Measurements from ENCODE around the gene FKBP5. TPM values are rescaled to one million over a fixed set of nuclear protein-coding genes. Genes with fewer than 3 reads are reported as not detected.
"Not testable (repeated sequence)": the region's sequence is repeated elsewhere in the genome, so short reads cannot be mapped to it uniquely, and the experiment has no call there.

The FKBP5 gene
- total RNA-seq, 1 experiment from 2014 or later = 14.3 TPM

DNA sequence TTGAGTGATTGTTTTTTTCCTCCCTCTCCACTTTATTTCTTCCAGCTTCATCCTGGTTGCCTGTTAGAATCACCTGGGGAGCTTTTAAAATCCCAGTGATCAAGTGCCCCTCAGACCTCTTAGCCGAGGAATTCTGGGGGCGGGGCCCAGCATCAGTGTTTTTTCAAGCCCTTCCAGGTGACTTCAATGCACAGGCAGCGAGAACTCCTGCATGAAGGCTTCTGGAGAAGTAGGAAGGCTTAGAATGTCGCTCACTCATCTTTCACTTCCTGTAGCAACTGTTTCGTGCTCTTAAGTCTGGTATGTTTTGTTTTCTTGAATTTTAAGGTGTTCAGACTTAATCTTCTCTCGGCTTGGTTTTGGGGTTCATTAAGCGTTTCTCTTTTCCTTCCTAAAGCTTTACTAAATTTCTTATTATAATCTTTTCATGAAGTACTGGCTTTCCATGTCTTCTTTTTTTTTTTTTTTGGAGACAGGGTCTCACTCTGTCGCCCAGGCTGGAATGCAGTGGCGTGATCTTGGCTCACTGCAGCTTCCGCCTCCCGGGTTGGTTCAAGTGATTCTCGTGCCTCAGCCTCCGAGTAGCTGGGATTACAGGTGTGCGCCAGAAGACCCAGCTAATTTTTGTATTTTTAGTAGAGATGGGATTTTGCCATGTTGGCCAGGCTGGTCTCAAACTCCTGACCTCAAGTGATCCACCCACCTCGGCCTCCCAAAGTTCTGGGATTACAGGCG, 145.1 kb downstream of the FKBP5 start:
- Mint-ChIP-seq H3K36me3 (ENCODE audit: insufficient read depth, unreplicated experiment) (no peaks in the 10 kb centered on the region), H3K9me3 (ENCODE audit: low read depth, unreplicated experiment) (no peaks in the 10 kb centered on the region), H3K27ac (ENCODE audit: unreplicated experiment) (no peak overlapping the region), H3K4me3 (ENCODE audit: low read depth, unreplicated experiment) (no peak overlapping the region), H3K4me1 (ENCODE audit: low read depth, unreplicated experiment) (no peaks in the 10 kb centered on the region), H3K27me3 (ENCODE audit: unreplicated experiment) (peaks cover 24% of the 10 kb centered on the region)
- TF ChIP-seq, protein P1, sequence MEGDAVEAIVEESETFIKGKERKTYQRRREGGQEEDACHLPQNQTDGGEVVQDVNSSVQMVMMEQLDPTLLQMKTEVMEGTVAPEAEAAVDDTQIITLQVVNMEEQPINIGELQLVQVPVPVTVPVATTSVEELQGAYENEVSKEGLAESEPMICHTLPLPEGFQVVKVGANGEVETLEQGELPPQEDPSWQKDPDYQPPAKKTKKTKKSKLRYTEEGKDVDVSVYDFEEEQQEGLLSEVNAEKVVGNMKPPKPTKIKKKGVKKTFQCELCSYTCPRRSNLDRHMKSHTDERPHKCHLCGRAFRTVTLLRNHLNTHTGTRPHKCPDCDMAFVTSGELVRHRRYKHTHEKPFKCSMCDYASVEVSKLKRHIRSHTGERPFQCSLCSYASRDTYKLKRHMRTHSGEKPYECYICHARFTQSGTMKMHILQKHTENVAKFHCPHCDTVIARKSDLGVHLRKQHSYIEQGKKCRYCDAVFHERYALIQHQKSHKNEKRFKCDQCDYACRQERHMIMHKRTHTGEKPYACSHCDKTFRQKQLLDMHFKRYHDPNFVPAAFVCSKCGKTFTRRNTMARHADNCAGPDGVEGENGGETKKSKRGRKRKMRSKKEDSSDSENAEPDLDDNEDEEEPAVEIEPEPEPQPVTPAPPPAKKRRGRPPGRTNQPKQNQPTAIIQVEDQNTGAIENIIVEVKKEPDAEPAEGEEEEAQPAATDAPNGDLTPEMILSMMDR (IDR thresholded peaks at IDR 0.05; ENCODE audit: unreplicated experiment) = no peak
- intact Hi-C loops (cut with micrococcal nuclease; ENCODE audit: unreplicated experiment) = no loop called here
- DNase-seq = no peak
- CTCF ChIA-PET = interaction anchor here (0.6 kb wide), 1 partner anchor 49 kb away, joined by 6 read pairs; no protein-coding TSS in a partner anchor
- BruUV-seq (replicated peaks) = no TSS peak

DNA sequence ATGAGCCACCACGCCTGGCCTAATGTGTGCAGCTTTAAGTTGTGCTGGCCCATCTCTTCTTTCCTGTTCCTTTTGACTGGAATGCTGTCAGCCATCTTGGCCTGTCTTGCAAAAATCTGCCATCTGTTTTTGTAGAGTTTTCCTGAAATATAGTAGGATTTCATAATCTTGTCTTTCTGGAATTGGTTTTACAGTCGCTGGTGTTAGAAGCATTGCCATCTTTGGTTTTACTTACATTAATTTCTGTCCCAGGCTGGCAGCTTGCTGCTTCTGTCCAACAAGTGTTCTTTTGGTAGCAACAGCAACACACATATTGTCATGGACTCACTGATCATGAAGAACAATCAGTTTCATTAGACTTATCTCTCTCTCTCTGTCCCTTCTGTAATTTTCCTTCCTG, 146.9 kb downstream of the FKBP5 start:
- BruUV-seq (replicated peaks) = no TSS peak
- DNase-seq = no peak
- no peaks in the 10 kb centered on the region for H3K36me3 Mint-ChIP-seq (ENCODE audit: insufficient read depth, unreplicated experiment)
- H3K9me3 Mint-ChIP-seq (ENCODE audit: low read depth, unreplicated experiment) = no peaks in the 10 kb centered on the region
- H3K4me1 Mint-ChIP-seq (ENCODE audit: low read depth, unreplicated experiment) = no peaks in the 10 kb centered on the region
- H3K27ac Mint-ChIP-seq (ENCODE audit: unreplicated experiment) = no peak overlapping the region
- intact Hi-C loops (cut with micrococcal nuclease; ENCODE audit: unreplicated experiment) = no loop called here
- H3K4me3 Mint-ChIP-seq (ENCODE audit: low read depth, unreplicated experiment) = no peak overlapping the region
- CTCF ChIA-PET = no interaction called here
- peaks cover 24% of the 10 kb centered on the region for H3K27me3 Mint-ChIP-seq (ENCODE audit: unreplicated experiment)
- TF ChIP-seq, protein P1 (IDR thresholded peaks at IDR 0.05; ENCODE audit: unreplicated experiment) = no peak

DNA sequence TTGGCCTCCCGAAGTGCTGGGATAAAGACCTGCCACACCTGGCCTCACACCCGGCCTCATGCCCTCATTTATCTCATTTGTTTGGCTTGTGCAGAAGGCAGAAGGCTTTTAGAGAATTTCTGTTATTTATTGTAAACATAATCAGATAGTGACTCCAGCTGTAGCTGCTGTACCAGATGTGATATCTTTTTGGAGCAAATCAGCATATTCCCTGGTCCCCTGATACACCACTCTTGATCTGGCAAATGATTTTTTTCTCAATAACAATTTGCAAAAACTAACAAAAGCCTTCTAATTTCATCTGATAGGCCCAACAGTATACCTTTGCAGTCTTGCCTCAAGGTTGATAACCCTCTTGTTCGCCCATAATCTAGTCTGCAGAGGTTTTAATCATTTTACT, 149.5 kb downstream of the FKBP5 start:
- no peaks in the 10 kb centered on the region for H3K9me3 Mint-ChIP-seq (ENCODE audit: low read depth, unreplicated experiment)
- H3K27ac Mint-ChIP-seq (ENCODE audit: unreplicated experiment) = no peak overlapping the region
- no peak overlapping the region for H3K4me3 Mint-ChIP-seq (ENCODE audit: low read depth, unreplicated experiment)
- intact Hi-C loops (cut with micrococcal nuclease; ENCODE audit: unreplicated experiment) = no loop called here
- TF ChIP-seq, protein P1 (IDR thresholded peaks at IDR 0.05; ENCODE audit: unreplicated experiment) = no peak
- peaks cover 18% of the 10 kb centered on the region for H3K27me3 Mint-ChIP-seq (ENCODE audit: unreplicated experiment)
- H3K4me1 Mint-ChIP-seq (ENCODE audit: low read depth, unreplicated experiment) = no peaks in the 10 kb centered on the region
- no peak for DNase-seq
- CTCF ChIA-PET = no interaction called here
- H3K36me3 Mint-ChIP-seq (ENCODE audit: insufficient read depth, unreplicated experiment) = no peaks in the 10 kb centered on the region
- BruUV-seq (replicated peaks) = no TSS peak

DNA sequence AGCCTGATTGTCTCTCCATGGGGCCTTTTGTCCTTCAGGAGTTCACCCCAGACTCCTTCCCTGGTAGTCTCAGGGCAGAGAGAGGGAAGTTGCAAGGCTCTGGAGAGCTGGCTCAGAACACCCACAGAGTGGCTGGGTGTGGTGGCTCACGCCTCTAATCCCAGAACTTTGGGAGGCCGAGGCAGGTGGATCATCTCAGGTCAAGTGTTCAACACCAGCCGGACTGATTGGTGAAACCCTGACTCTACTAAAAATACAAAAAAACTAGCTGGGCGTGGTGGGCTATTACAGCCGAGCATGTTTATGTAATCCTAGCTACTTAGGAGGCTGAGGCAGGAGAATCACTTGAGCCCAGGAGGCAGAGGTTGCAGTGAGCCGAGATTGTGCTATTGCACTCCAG, 152.9 kb downstream of the FKBP5 start:
- H3K4me3 Mint-ChIP-seq (ENCODE audit: low read depth, unreplicated experiment); intact Hi-C loops (cut with micrococcal nuclease; ENCODE audit: unreplicated experiment); CTCF ChIA-PET; H3K36me3 Mint-ChIP-seq (ENCODE audit: insufficient read depth, unreplicated experiment); H3K27ac Mint-ChIP-seq (ENCODE audit: unreplicated experiment); BruUV-seq (replicated peaks); H3K4me1 Mint-ChIP-seq (ENCODE audit: low read depth, unreplicated experiment); H3K9me3 Mint-ChIP-seq (ENCODE audit: low read depth, unreplicated experiment); DNase-seq: not testable (repeated sequence)
- peaks cover 32% of the 10 kb centered on the region for H3K27me3 Mint-ChIP-seq (ENCODE audit: unreplicated experiment)

DNA sequence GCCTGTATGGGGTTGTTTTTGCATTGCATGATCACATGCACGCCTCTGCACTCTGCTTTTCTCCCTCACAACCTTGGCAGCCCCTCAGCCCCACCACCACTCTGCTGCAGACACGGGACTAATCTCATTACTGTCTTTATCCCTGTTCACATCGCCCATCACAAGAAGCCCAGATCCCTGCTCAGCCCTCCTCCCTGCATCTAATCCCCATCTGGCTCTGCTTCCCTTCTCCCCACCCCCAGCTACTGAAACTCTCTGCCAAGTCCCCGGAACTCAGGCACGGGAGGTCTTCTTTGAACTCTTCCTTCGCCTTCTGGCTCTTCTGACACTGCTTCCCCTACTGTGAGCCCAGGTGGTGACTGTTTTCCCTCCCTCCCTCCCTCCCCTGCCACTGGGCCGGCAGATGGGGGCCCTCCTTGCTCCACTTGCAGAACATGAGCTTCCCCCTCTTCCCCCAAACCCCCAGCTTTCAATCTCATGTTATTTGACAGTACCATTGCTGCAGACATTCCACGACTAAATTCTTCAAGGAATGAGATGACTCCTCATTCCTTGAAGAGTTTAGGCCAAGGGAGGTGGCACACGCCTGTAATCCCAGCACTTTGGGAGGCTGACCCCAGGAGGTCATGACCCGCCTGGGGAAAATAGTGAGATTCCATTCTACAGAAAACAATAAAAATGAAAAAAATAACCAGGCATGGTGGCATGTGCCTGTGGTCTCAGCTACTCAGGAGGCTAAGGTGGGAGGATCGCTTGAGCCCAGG, 154.1 kb downstream of the FKBP5 start:
- TF ChIP-seq, protein P1 (IDR thresholded peaks at IDR 0.05; ENCODE audit: unreplicated experiment) = no peak

More for the DNA sequence above, 154.1 kb downstream of the FKBP5 start:
- no peak overlapping the region for H3K4me3 Mint-ChIP-seq (ENCODE audit: low read depth, unreplicated experiment)
- intact Hi-C loops (cut with micrococcal nuclease; ENCODE audit: unreplicated experiment) = no loop called here
- no peaks in the 10 kb centered on the region for H3K4me1 Mint-ChIP-seq (ENCODE audit: low read depth, unreplicated experiment)
- CTCF ChIA-PET = no interaction called here
- H3K36me3 Mint-ChIP-seq (ENCODE audit: insufficient read depth, unreplicated experiment) = no peaks in the 10 kb centered on the region
- H3K9me3 Mint-ChIP-seq (ENCODE audit: low read depth, unreplicated experiment) = no peaks in the 10 kb centered on the region
- BruUV-seq (replicated peaks) = no TSS peak
- DNase-seq = no peak
- peaks cover 32% of the 10 kb centered on the region for H3K27me3 Mint-ChIP-seq (ENCODE audit: unreplicated experiment)
- H3K27ac Mint-ChIP-seq (ENCODE audit: unreplicated experiment) = no peak overlapping the region
